Esophagus squamous epithelium (tissue), 4 donors: ENCODE measurements around the gene LCN9.
"Not testable (repeated sequence)": the region's sequence is repeated elsewhere in the genome, so short reads cannot be mapped to it uniquely, and the experiment has no call there.

ENCODE experiments used
- CTCF ChIP-seq, 6 experiments: fragments of 450-650 bp in 4 of 6; fragments of 200-600 bp in 2 of 6; sonication (generic) in 2 of 6; IDR thresholded peaks; one replicate each; pipeline ENCODE4 v1.5.1; 2016 to 2019; ENCODE audit warnings: antibody characterized with exemption in 6 of 6, mild to moderate bottlenecking in 4 of 6, moderate library complexity in 4 of 6
- POLR2A ChIP-seq, 4 donors: fragments of 450-650 bp; IDR thresholded peaks; one replicate each; pipeline ENCODE4 v1.6.1; 2017; ENCODE audit warnings: antibody characterized with exemption in 4 of 4, mild to moderate bottlenecking in 4 of 4, moderate library complexity in 3 of 4

- TF ChIP-seq POLR2A, CTCF (IDR thresholded peaks at IDR 0.05): not testable (repeated sequence)
Measured at GRCh38 chr9:135636930-135637530, 26.1 kb upstream of the LCN9 start.
